AG20443 (cell line): Measurements from ENCODE around the gene TNNT1.
"Not testable (repeated sequence)": the region's sequence is repeated elsewhere in the genome, so short reads cannot be mapped to it uniquely, and the experiment has no call there.

Source experiments
- DNase-seq: peaks from one replicate; pipeline ENCODE4 v3.0.0; 2012; ENCODE audit warnings: low spot score, mixed read lengths

Gene TNNT1

GRCh38 chr19:55109527-55110291, 39.3 kb downstream of the TNNT1 start:
- DNase-seq, result no peak

- not testable (repeated sequence) for DNase-seq
These were observed 41.8 kb downstream of the TNNT1 start for GRCh38 chr19:55107252-55107651.

- DNase-seq, result no peak
These were observed 42.4 kb downstream of the TNNT1 start for GRCh38 chr19:55106591-55106990.

DNA sequence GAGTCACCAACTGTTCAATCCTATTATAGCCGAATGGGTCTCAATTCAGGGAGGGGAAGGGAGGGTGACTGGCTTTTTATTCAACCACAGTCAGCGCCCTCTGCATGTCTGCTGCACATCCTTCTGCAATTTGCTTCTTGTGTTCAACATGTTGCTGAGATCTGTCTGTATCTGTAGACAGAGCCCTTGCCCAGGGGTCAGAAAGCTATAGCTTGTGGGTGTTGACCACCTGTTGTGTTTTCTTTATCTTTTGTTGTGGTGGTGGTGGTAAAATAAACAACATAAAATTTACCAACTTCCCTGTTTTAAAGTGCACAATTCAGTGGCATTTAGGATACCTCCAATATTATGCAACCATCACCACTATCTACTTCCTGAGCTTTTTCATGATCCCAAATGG, 43.8 kb downstream of the TNNT1 start:
- no peak for DNase-seq

DNA sequence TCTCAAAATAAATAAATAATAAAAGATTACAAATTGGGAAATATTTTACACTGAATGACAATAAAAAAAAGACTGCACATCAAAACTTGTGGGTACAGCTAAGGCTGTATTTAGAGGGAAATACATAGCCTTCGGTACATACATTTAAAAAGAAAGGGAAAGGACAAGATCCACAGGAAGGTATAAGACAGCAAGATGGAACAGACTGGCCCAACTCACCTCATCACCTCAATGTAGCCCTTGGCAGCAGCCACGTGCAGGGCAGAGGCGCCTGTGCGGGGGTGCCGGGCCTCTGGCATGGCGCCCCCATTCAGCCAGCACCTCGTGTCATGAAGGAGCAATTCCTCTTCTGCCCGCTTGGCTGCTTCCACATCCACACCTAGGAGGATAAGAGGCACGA, 45.8 kb downstream of the TNNT1 start:
- DNase-seq, result no peak

- DNase-seq, result no peak
These were observed 47.7 kb downstream of the TNNT1 start for GRCh38 chr19:55101261-55101660.

GRCh38 chr19:55099557-55100506, 49.2 kb downstream of the TNNT1 start:
- DNase-seq, result no peak

DNA sequence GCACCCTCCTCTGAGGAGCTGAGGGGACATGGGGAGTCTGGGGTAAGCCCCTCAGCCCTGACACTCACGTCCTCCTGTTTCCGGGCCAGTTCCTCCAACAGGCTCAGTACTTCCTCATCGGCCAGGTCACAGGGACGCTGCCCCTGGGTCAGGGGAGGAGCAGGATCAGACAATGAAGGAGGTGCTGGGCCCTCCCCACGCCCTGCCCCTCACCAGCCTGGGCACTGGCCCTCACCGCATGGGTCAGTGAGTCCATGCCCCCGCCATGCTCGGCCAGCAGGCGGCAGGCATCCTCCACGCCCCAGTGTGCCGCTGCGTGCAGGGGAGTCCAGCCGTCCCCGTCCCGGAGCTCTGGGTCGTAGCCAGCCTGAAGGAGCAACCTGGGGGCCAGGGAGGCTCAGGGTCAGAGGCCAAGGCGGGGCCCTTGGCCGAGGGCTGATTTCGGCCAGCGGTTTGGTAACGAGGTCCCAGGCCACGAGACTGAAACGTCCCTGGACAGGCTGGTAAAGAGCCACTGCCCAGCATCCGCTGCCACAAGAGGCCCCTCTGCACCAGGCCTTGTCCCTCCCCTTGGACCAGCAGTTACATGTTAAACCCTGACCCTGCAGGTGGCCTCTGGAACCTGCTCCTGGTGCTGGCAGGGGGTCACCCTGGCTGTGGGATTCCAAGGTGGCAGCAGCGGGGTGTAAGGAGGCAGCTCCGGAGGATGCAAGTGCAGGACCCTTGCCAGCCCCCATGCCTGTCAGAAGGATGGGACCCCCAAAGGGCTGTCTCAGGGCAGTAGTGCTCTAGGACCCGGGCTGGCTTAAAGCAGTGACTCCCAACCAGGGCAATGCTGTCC, 50.1 kb downstream of the TNNT1 start:
- DNase-seq, result no peak

DNA sequence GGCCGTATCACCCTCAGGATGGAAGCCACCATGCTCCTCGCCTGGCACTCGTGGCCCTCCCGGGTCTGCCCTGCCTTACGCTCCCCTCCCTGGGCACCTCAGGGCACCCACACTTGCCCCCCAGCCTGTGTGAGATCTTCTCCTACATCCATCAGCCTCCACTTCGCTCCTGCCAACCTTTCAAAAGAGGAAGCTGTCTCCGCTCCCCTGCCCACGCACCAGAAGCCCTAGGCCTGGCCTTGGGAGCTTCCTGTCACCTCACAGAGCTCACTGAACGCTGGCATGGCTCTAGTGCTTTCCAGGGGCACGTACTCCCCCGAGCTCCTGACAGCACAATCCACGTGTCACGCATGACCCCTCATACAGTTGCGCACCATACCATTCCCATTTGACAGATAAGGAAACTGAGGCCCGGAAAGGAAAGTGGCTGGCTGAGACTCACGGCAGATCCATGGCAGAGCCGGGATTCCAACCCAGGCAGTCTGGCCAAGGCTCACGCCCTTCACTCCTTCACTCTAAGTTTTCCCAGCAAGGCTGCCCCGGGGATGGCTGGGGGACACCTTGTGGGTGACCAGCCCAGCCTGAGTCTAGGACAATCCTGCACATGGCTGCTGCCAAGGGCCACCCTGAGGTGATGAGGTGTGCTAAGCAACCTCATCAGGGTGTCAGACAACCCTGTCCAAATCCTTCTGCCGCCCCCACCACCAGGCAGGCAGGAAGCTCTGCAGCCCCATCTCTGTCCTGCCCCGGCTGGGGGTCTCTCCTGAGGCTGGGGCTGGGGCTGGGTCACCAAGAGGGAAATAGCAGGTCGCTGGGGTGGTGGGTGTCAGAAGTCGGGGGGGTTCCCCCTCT, 50.9 kb downstream of the TNNT1 start:
- DNase-seq, result no peak

DNA sequence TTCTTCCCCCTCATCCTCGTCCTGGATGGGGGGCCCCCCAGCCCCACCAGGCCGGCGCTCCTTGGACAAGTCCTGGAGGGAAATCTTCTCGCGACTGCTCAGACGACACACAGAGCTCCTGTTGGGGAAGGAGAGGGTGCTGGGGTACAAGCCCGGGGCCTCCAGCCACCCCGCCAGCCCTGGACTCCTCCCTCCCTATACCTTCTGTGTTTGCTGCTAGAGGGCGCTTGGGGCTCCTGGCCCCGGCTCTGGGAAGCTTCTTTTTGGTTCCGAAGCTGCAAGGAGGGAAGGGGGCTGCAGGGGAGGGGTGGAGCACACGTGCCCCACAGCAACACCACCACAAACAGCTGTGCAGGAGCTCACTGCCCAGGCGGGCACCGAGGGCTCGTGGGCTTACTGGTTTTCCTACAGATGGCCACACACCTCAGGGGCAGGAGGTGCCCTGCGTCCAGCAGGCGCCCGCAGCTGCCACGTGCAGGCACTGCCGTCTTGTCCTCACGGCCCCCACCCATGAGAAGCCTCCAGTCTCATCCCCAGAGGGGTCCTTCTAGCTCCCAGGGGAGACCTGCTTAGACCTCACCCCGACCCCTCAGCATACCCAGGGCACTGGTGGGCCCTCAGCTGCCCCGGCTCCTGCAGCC, 52.8 kb downstream of the TNNT1 start:
- no peak for DNase-seq

GRCh38 chr19:55095260-55096060, 53.5 kb downstream of the TNNT1 start:
- no peak for DNase-seq

GRCh38 chr19:55094456-55095259, 54.3 kb downstream of the TNNT1 start:
- no peak for DNase-seq

DNA sequence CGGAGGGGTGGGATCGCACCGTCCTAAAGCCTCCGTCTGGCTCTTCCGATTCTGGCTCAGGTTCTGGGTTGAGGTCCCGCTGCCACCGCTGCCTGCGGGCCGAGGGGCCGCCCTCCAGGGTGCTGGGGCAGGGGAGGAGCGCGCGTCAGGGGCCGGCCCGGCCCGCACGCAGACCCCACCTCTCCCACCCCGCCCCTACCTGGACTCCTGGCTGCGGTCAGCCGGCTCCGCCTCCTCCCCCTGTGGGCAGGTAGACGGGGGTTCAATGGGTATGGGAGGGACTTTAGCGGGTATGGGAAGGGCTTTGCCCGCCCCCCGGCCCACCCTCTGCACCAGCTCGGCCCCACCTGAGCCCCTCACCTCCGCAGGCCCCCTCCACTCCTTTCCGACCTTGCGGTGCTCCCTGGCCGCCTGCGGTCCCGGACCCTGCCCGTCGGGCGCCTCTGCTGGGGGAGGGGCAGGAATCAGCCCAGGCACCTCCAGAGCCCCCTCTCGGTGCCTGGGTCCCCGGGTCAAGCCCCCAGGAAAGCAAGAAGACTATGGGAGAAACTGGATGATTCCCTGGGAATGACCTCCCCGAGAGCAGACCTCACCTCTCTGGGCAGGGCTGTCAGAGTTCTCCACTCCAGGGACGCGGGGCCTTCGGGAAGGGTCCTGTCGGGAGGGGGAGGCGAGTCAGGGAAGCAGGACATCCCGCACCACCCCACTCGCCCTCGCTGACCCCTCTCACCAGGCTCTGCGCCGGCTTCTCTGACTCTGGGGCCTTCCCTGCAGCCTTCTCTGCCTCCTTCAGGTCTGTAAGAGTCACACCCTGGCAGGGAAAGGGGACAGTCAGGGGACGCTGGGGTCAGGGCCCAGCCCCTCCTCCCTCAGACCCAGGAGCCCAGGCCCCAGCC, 56.3 kb downstream of the TNNT1 start:
- no peak for DNase-seq

DNA sequence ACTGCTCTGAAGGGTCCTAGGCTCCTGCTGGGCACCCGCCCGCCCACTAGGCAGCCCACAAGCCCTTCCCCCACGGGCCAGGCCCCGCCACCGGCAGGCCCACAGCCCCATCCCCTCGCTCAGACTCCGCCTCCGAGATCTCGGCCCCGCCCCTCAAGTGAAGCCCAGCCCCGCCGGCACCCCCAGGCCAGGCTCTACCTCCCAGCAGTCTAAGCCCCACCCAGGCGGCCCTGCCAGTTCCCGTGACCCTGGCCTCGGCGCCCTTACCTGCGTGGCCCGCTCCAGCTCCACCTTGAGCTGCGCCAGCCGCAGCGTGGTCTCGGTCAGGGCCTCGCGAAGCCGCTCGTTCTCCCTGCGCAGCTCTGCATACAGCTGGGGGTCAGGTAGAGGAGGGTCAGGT, 57.1 kb downstream of the TNNT1 start:
- no peak for DNase-seq

GRCh38 chr19:55091126-55091910, 57.7 kb downstream of the TNNT1 start:
- DNase-seq, result no peak

DNA sequence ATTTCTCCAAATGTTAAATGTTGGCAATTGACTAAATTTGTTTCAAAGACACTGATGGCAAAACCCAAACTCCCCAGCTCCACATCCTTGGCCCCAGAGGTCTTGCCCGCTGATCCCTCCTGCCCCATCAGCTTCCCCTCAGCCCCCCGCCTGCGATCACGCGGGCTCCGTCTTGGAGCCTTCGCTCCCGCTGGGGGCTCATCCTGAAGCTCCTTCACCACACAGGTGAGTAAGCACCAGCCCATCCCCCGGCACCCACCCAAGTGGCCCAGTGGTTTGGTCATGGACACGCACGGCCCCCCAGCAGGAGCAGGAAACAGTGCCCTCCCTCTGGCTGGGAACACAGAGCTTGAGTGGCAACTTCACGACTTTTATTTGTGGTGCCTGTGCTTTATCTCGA, 58.4 kb downstream of the TNNT1 start:
- no peak for DNase-seq

DNA sequence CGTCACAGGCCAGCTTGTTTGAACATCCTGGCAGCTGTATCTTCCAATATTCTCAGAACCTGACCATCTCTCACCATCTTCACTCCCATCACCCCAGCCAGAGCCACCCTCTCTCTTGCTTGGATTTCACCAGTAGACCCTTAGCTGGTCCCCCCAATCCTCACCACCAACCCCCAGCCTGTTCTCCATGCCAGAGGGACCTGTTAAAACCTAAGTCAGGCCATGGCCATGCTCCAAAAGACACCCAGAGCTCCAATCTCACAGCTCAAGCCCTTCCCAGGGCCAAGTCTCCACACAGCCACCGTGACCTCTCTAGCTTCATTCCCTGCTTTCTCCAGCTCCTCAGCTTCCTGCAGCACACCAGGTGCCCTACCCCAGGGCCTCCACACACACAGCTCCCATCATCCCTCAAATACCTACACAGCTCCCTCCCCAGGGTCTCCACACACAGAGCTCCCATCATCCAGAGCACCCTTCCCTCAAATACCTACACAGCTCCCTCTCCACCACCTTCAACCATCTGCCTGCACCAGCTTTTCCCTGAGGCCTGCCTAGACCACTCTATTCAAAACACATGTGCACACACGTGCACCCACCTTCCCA, 59.6 kb downstream of the TNNT1 start:
- no peak for DNase-seq
